ENCODE measurements around the gene RAPGEF4. TPM values are rescaled to one million over a fixed set of nuclear protein-coding genes. Genes with fewer than 3 reads are reported as not detected.

Gene RAPGEF4
- total and polyA plus RNA-seq, 2 of the 8 experiments (the other 6 are each of a cell fraction or from before 2014, with no cell fraction given): 1.2 to 2.6 TPM

DNA sequence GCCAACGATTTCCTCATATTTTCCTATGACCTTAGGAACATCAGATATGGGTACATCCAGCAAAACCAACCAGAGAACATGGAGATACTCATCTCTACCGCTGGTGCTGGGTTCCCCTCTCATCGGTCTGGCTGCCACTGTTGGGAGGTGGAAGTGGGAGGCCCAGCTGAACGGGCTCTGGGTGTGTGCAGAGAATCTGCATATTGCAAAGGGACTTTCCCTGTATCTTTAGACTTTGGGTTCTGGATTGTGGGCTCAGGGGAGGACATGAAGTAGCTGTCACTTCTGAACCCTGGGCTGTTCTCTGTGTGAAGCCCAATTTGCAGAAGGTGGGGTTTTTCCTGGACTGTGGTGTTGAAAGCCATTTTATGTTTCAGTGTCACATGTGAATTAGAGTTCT, 30.0 kb downstream of the RAPGEF4 start:
- no peak overlapping the region for H4K5ac ChIP-seq (ENCODE audit: insufficient read length, low read depth, low read length)
- no peak overlapping the region for H3K4me2 ChIP-seq (ENCODE audit: insufficient read depth in 1 of 2, low read depth in 2 of 2, low read length in 2 of 2)
- H3K27ac ChIP-seq (ENCODE audit: low read depth, low read length): no peak overlapping the region
- ChIA-PET POLR2A (ENCODE audit: partially characterized antibody) (no interaction called here), CTCF (ENCODE audit: partially characterized antibody) (interaction anchor here (1.2 kb wide), 1 partner anchor 13 kb away, joined by 4 read pairs; no protein-coding TSS in a partner anchor)
- H4K8ac ChIP-seq (ENCODE audit: extremely low read depth, insufficient read depth, low read length): no peak overlapping the region
- H2BK5ac ChIP-seq (ENCODE audit: low read depth, low read length): no peak overlapping the region
- H3K56ac ChIP-seq (replicated peaks; ENCODE audit: insufficient read length, low read depth, low read length): no peak overlapping the region
- H3K79me1 ChIP-seq (ENCODE audit: low read depth, low read length): no peaks in the 10 kb centered on the region
- H2BK20ac ChIP-seq (ENCODE audit: low read length): no peak overlapping the region
- H3K4ac ChIP-seq (replicated peaks; ENCODE audit: insufficient read length, low read depth, low read length): no peak overlapping the region
- no peak overlapping the region for H2BK15ac ChIP-seq (ENCODE audit: low read length)
- no peak overlapping the region for H3K18ac ChIP-seq (ENCODE audit: extremely low read depth, low read length)
- H3K36me3 ChIP-seq (ENCODE audit: control insufficient read depth in 2 of 4, insufficient read depth in 4 of 4, low read length in 3 of 4): no peaks in the 10 kb centered on the region
- no peaks in the 10 kb centered on the region for H3K4me1 ChIP-seq (replicated peaks in 1 of 4; ENCODE audit: control insufficient read depth in 3 of 4, insufficient read depth in 4 of 4, low read length in 3 of 4)
- H3K23ac ChIP-seq (ENCODE audit: insufficient read length): no peak overlapping the region
- H3K9ac ChIP-seq (replicated peaks in 1 of 4; ENCODE audit: extremely low read depth in 1 of 4, low read depth in 3 of 4, low read length in 3 of 4): no peak overlapping the region
- H4K91ac ChIP-seq (replicated peaks; ENCODE audit: insufficient read length, low read length): no peak overlapping the region
- H2AFZ ChIP-seq (ENCODE audit: low read length): no peak overlapping the region
- peaks cover 0 to 1% (median 0%) of the 10 kb centered on the region in 4 experiments; a peak in 1 of 7 replicates for H3K27me3 ChIP-seq (replicated peaks in 1 of 4; ENCODE audit: control insufficient read depth in 3 of 4, extremely low read depth in 1 of 4, insufficient read depth in 3 of 4, low read length in 3 of 4)
- no peak for DNase-seq (ENCODE audit: low read depth in 1 of 2, low spot score in 2 of 2)
- no peak overlapping the region for H2BK120ac ChIP-seq (replicated peaks; ENCODE audit: low read depth, low read length)
- no peak overlapping the region for H3K14ac ChIP-seq (ENCODE audit: insufficient read length)
- no peak overlapping the region for H3K4me3 ChIP-seq (ENCODE audit: extremely low read depth in 1 of 4, insufficient read depth in 2 of 4, low read depth in 3 of 4, low read length in 4 of 4)
- H3K9me3 ChIP-seq (ENCODE audit: insufficient read depth in 2 of 2, low read depth in 1 of 2, low read length in 1 of 2): peaks cover 0 to 4% of the 10 kb centered on the region in 2 experiments; a peak in 1 of 4 replicates
- no peak overlapping the region for H2AK5ac ChIP-seq (ENCODE audit: low read depth, low read length)
- H4K20me1 ChIP-seq (replicated peaks in 1 of 2; ENCODE audit: control insufficient read depth in 1 of 2, insufficient read depth in 2 of 2, low read length in 2 of 2): no peaks in the 10 kb centered on the region
- WGBS, 2 experiments (ENCODE audit: extremely low coverage in 1 of 2, insufficient coverage in 1 of 2, insufficient read length in 1 of 2, insufficient replicate concordance in 2 of 2, low coverage in 1 of 2, low lambda C conversion rate in 2 of 2, missing lambda C conversion rate in 1 of 2): 89% methylated on average over 4 of the region's 4 CpGs; no CpG with 5 or more reads in 1 of the 2 experiments
- no peaks in the 10 kb centered on the region for H3K79me2 ChIP-seq (ENCODE audit: control insufficient read depth in 1 of 2, insufficient read depth in 2 of 2, low read length in 2 of 2)
- no peaks in the 10 kb centered on the region for H3K23me2 ChIP-seq (ENCODE audit: low read depth, low read length)
- H2BK12ac ChIP-seq (ENCODE audit: low read depth, low read length): no peak overlapping the region
- FAIRE-seq: no peak
- TF ChIP-seq EGR1 (IDR thresholded peaks at IDR 0.05; ENCODE audit: borderline replicate concordance, low read depth, low read length) (no peak), KDM1A (IDR thresholded peaks at IDR 0.05; ENCODE audit: borderline replicate concordance, low read length) (no peak), POLR2A (IDR thresholded peaks at IDR 0.05; ENCODE audit: control extremely low read depth in 1 of 2, low read depth in 2 of 2, low read length in 2 of 2) (no peak), SUZ12 (IDR thresholded peaks at IDR 0.05; ENCODE audit: low read length) (no peak), JUN (IDR thresholded peaks at IDR 0.05; ENCODE audit: low read depth, low read length) (no peak), BCL11A (IDR thresholded peaks at IDR 0.05; ENCODE audit: low read depth in 2 of 2, low read length in 2 of 2) (no peak), SP4 (IDR thresholded peaks at IDR 0.05; ENCODE audit: low read length) (no peak), POU5F1 (IDR thresholded peaks at IDR 0.05; ENCODE audit: low read depth, low read length) (no peak), CREB1 (IDR thresholded peaks at IDR 0.05) (no peak), FOSL1 (IDR thresholded peaks at IDR 0.05; ENCODE audit: insufficient read depth, low read depth, low read length) (no peak), ASH2L (IDR thresholded peaks at IDR 0.05; ENCODE audit: low read length) (no peak), TAF7 (optimal IDR thresholded peaks at IDR 0.05; ENCODE audit: borderline replicate concordance, low read depth, low read length) (no peak), TCF12 (IDR thresholded peaks at IDR 0.05; ENCODE audit: low read depth, low read length) (no peak), RFX5 (IDR thresholded peaks at IDR 0.05; ENCODE audit: borderline replicate concordance, low read depth, low read length) (no peak)

Measured in H1 (cell line).